ENCODE measurements around the gene BCDIN3D. TPM values are rescaled to one million over a fixed set of nuclear protein-coding genes. Genes with fewer than 3 reads are reported as not detected.

BCDIN3D gene
- total RNA-seq, 1 donor from 2014 or later, result 5.3 TPM

DNA sequence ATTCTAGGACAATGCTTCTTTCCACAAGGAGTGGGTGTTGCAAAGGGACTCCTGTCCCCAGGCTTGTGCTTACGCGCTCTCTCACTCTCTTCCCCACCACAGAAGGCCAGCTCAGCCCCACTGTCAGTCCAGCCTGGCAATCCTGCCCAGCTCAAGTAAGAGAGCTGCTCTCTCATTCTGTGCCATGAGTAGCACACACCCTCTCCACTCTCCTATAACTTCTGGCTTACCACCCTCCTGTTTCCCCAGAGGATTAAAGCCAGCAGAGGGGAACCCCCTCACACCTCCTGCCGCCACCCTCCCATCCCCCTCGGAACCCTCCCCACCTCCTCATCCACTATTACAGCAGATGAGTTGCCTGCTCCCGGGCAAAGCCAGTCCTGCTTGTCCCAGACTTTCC is 31.8 kb downstream of the BCDIN3D start:
- Mint-ChIP-seq H3K4me1 (ENCODE audit: unreplicated experiment) (peaks cover 39% of the 10 kb centered on the region), H3K36me3 (ENCODE audit: unreplicated experiment) (peaks cover 17% of the 10 kb centered on the region), H3K4me3 (ENCODE audit: unreplicated experiment) (no peak overlapping the region), H3K9me3 (ENCODE audit: unreplicated experiment) (no peaks in the 10 kb centered on the region), H3K27me3 (ENCODE audit: unreplicated experiment) (no peaks in the 10 kb centered on the region), H3K27ac (ENCODE audit: unreplicated experiment) (no peak overlapping the region)
- TF ChIP-seq CTCF (IDR thresholded peaks at IDR 0.05), result no peak
- no peak for DNase-seq (ENCODE audit: extremely low spot score, unreplicated experiment)

- peaks cover 16% of the 10 kb centered on the region for H3K36me3 Mint-ChIP-seq (ENCODE audit: unreplicated experiment)
- no peaks in the 10 kb centered on the region for H3K27me3 Mint-ChIP-seq (ENCODE audit: unreplicated experiment)
- no peak overlapping the region for H3K4me3 Mint-ChIP-seq (ENCODE audit: unreplicated experiment)
- no peaks in the 10 kb centered on the region for H3K9me3 Mint-ChIP-seq (ENCODE audit: unreplicated experiment)
- peaks cover 36% of the 10 kb centered on the region for H3K4me1 Mint-ChIP-seq (ENCODE audit: unreplicated experiment)
- peak overlapping the region; percentile 70 for H3K27ac Mint-ChIP-seq (ENCODE audit: unreplicated experiment)
- TF ChIP-seq CTCF (IDR thresholded peaks at IDR 0.05), result no peak
- DNase-seq (ENCODE audit: extremely low spot score, unreplicated experiment), result no peak
Measured at GRCh38 chr12:49809906-49810389, 33.0 kb downstream of the BCDIN3D start.

GRCh38 chr12:49809381-49809905 is 33.5 kb downstream of the BCDIN3D start:
- peak overlapping the region; percentile 70 for H3K27ac Mint-ChIP-seq (ENCODE audit: unreplicated experiment)
- H3K27me3 Mint-ChIP-seq (ENCODE audit: unreplicated experiment), result no peaks in the 10 kb centered on the region
- no peak for TF ChIP-seq CTCF (IDR thresholded peaks at IDR 0.05)
- no peak overlapping the region for H3K4me3 Mint-ChIP-seq (ENCODE audit: unreplicated experiment)
- peaks cover 15% of the 10 kb centered on the region for H3K36me3 Mint-ChIP-seq (ENCODE audit: unreplicated experiment)
- DNase-seq (ENCODE audit: extremely low spot score, unreplicated experiment), result no peak
- no peaks in the 10 kb centered on the region for H3K9me3 Mint-ChIP-seq (ENCODE audit: unreplicated experiment)
- H3K4me1 Mint-ChIP-seq (ENCODE audit: unreplicated experiment), result peaks cover 36% of the 10 kb centered on the region

DNA sequence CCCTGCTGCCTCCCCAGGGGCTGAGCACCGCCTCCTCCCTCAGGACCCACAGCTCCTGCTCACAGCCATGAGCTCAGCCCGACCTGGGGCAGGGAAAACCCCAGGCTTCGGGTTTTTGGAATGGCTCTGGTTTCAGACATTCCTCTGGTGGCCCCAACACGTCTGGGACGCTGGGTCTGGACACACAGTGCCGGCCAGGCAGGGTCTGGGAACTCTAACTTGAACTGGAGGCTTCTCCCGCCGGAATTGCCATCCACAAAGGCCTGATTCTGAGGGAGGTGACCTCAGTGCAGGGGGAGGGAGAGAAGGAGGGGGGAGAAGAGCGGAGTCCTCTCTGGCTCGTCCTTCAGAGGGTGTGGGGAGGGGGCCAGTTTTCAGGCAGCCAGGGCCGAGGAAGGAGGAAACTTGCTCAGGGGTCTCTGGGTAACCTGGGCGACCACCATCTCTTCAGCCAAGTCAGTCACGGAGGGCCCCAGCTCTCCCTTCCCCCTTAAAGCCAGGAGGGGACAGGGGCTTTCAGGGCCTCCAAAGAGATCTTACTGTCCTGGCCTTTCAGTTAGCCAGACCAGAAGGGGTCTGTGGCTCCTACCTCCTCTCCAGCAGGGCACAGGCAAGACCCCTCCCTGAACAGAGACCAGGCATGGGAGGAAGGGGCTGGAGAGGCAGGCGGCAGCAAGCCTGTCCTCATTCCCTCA is 34.1 kb downstream of the BCDIN3D start:
- no peak for DNase-seq (ENCODE audit: extremely low spot score, unreplicated experiment)
- Mint-ChIP-seq H3K9me3 (ENCODE audit: unreplicated experiment) (no peaks in the 10 kb centered on the region), H3K27ac (ENCODE audit: unreplicated experiment) (peak overlapping the region; percentile 70), H3K36me3 (ENCODE audit: unreplicated experiment) (peaks cover 17% of the 10 kb centered on the region), H3K4me1 (ENCODE audit: unreplicated experiment) (peaks cover 36% of the 10 kb centered on the region), H3K4me3 (ENCODE audit: unreplicated experiment) (no peak overlapping the region), H3K27me3 (ENCODE audit: unreplicated experiment) (no peaks in the 10 kb centered on the region)
- no peak for TF ChIP-seq CTCF (IDR thresholded peaks at IDR 0.05)

GRCh38 chr12:49807991-49808580 is 34.8 kb downstream of the BCDIN3D start:
- no peaks in the 10 kb centered on the region for H3K27me3 Mint-ChIP-seq (ENCODE audit: unreplicated experiment)
- no peak for DNase-seq (ENCODE audit: extremely low spot score, unreplicated experiment)
- no peak for TF ChIP-seq CTCF (IDR thresholded peaks at IDR 0.05)
- H3K9me3 Mint-ChIP-seq (ENCODE audit: unreplicated experiment), result no peaks in the 10 kb centered on the region
- H3K4me1 Mint-ChIP-seq (ENCODE audit: unreplicated experiment), result peaks cover 34% of the 10 kb centered on the region
- H3K36me3 Mint-ChIP-seq (ENCODE audit: unreplicated experiment), result peaks cover 17% of the 10 kb centered on the region
- H3K27ac Mint-ChIP-seq (ENCODE audit: unreplicated experiment), result peak overlapping the region; percentile 3
- H3K4me3 Mint-ChIP-seq (ENCODE audit: unreplicated experiment), result no peak overlapping the region
